Prostate gland (tissue), 2 donors: ENCODE measurements around the gene GNB2.

ENCODE experiments used
- CTCF ChIP-seq, 4 experiments: fragments of 200-600 bp in 2 of 4; fragments of 450-650 bp in 2 of 4; sonication (generic) in 2 of 4; IDR thresholded peaks; 1 replicate in 3 of 4; 2 replicates in 1 of 4; pipeline ENCODE4 v1.5.1; 2016 to 2019; ENCODE audit warnings: antibody characterized with exemption in 4 of 4, mild to moderate bottlenecking in 2 of 4, moderate library complexity in 2 of 4
- POLR2A ChIP-seq: fragments of 450-650 bp; IDR thresholded peaks from one replicate; pipeline ENCODE4 v1.6.1; 2016; ENCODE audit warnings: antibody characterized with exemption, mild to moderate bottlenecking

- TF ChIP-seq CTCF (IDR thresholded peaks at IDR 0.05), result no peak
- no peak for TF ChIP-seq POLR2A
Observed at GRCh38 chr7:100676501-100677306, 3.2 kb downstream of the GNB2 start.
